Gastrocnemius medialis (tissue), 4 donors: Measurements from ENCODE around the gene FLT1.

Experiments used
- POLR2A ChIP-seq, 2 donors: fragments of 450-650 bp; IDR thresholded peaks; one replicate each; pipeline ENCODE4 v1.6.1; 2017; ENCODE audit warnings: antibody characterized with exemption in 2 of 2, mild to moderate bottlenecking in 2 of 2, moderate library complexity in 2 of 2
- TF ChIP-seq, protein P1 (sequence below), 5 experiments: fragments of 450-650 bp in 3 of 5; fragments of 200-600 bp in 2 of 5; sonication (generic) in 2 of 5; IDR thresholded peaks in 4 of 5; conservative IDR thresholded peaks in 1 of 5; 1 replicate in 4 of 5; 2 replicates in 1 of 5; pipeline ENCODE4 v1.5.1; 2016 to 2019; ENCODE audit warnings: antibody characterized with exemption in 5 of 5, mild to moderate bottlenecking in 3 of 5, moderate library complexity in 3 of 5

DNA sequence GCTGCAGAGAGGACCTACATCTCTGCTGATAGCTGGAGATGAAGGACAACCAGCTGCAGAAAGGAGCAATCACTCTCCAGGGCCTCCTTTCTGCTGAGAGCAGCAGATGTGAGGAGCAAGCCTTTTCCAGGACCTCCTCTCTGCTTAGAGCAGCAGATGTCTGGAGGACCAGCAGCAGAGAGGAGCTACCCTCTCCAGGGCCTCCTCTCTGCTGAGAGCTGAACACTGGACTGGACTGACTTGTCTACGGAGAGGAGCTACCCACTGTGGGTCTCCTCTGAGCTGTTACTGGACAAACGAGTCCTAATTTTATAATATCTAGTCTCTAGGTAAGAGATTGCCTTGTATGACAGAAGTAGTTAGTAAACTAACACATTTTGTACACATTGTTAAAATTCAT, 40.8 kb upstream of the FLT1 start:
- TF ChIP-seq POLR2A (IDR thresholded peaks at IDR 0.05): no peak
- TF ChIP-seq, protein P1, sequence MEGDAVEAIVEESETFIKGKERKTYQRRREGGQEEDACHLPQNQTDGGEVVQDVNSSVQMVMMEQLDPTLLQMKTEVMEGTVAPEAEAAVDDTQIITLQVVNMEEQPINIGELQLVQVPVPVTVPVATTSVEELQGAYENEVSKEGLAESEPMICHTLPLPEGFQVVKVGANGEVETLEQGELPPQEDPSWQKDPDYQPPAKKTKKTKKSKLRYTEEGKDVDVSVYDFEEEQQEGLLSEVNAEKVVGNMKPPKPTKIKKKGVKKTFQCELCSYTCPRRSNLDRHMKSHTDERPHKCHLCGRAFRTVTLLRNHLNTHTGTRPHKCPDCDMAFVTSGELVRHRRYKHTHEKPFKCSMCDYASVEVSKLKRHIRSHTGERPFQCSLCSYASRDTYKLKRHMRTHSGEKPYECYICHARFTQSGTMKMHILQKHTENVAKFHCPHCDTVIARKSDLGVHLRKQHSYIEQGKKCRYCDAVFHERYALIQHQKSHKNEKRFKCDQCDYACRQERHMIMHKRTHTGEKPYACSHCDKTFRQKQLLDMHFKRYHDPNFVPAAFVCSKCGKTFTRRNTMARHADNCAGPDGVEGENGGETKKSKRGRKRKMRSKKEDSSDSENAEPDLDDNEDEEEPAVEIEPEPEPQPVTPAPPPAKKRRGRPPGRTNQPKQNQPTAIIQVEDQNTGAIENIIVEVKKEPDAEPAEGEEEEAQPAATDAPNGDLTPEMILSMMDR (IDR thresholded peaks at IDR 0.05 in 4 of 5, conservative IDR thresholded peaks at IDR 0.05 in 1 of 5): no peak
